HG03039 (cell line): ENCODE results near the gene SLC8B1.

ENCODE experiments used
- ATAC-seq: cut with Tn5 transposase; IDR thresholded peaks from one replicate; pipeline ENCODE4 v1.9.1; 2021; ENCODE audit warnings: mild to moderate bottlenecking, moderate library complexity; ENCODE audit not compliant: unreplicated experiment

The SLC8B1 gene

DNA sequence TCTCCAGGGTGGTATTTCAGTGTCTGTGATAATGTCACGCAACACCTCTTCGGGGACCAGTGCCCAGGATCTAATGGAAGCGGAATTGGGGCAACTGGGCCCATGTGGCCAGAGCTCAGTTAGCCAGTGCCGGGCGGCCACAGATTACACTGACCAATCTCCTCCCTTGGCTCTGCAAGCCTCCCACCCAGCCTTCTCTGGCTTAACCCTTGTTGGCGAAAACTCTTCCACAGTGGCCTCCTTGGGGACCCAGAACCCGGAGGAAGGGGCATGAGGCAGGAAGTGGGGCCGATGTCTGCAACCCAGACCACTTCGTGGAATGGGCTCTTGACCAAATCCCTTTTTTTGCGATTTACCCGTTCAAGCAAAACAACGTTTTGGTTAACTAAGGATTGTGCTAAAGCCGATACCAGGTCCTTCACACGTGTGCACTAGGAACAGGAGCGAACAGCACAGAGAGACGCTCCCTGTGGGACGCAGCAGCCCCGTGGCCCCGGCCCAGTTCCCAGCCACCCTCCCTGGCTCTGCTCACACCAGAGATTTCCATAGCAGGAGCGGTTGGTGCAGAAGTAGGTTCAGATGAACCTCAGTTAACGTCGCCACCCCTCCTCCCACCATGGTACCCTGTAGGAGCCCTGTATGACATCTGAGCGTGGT is 38.2 kb downstream of the SLC8B1 start:
- no peak for ATAC-seq

DNA sequence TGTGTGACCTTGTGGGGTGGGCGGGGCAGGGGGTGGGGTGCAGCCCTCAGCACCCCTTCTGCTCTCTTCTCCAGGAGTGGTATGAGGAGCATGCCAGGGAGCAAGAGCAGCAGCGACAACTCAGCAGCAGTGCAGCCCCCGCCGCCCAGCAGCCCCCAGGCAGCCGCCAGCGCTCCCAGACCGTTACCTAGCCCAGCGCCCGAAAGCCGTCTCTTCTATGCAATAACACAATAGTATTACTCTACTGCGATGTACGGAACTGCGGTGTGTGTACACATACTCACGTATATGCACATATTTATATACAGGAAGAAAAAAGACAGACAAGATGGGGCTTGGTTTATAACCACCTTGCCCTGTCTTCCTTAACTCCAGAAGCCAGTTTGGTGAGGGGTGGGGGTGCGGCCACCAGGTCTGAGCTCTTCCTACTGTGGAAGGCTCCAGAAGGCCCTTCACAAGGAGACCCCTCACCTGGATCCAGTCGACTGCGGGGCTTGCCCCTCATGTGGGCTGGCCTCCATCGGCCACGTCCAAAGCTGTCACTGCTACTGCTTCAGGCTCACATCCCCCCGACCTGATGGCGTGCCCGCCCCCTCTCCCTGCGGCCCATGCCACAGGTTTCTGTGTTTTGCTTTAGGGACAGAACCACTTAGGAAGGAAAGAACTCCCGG is 38.9 kb downstream of the SLC8B1 start:
- ATAC-seq, result no peak

- ATAC-seq, result no peak
These were observed 41.8 kb downstream of the SLC8B1 start for GRCh38 chr12:113293100-113293499.

- no peak for ATAC-seq
These were observed 42.4 kb downstream of the SLC8B1 start for GRCh38 chr12:113292547-113292946.

- ATAC-seq, result no peak
These were observed 42.8 kb downstream of the SLC8B1 start for GRCh38 chr12:113292091-113292490.

DNA sequence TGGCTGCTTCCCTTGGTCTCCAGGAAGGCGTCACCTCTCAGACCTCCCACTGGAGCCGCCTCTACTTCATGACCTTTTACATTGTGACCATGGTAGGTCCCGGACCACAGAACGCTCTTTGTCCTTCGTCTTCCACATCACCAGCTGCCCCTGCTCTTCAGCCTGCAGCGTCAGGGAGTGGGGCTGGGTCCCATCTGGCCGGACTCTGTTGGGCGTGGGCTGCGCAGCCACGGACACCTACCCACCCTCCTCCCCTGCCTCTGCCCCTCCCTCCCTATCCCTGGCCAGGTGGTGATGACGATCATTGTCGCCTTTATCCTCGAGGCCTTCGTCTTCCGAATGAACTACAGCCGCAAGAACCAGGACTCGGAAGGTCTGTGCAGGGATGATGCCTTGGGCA is 43.3 kb downstream of the SLC8B1 start:
- no peak for ATAC-seq

DNA sequence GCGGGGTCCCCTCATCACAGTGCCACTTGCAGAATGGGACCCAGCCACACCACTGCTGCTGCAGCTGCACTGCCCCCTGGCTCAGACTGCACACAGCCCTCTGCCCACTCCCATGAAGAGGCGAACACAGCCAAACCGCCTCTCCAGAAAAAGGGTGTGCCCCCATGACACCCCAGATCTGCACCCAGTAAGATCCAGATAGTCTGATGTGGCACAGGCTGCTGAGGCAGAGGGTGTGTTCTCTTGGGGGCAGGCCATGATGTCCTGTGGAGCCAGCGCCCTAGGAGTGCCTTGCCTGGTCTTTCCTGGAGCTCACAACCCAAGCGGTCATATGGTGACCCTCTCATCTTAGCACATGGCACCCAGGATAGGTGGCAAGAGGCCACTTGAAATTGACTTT is 44.4 kb downstream of the SLC8B1 start:
- ATAC-seq, result no peak

DNA sequence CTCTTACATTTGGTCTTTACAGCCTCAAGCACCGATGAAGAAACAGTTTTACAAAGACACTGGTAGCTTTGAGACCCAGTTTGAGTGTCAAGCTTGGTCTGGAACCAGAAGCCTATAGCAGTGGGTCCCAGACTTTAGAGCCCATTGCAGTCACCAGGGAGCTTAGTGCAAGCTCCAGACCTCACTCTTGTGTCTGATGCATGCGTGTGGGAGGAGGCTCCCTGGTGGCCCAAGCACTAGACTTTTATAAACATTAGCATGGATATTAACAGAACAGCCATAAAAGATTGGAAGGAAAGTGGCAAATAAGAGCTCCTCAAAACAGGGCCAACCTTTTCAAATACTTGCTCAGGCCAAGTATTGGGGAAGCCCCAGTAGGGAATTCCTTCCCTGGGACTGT is 45.5 kb downstream of the SLC8B1 start:
- no peak for ATAC-seq

- ATAC-seq, result no peak
These were observed 47.0 kb downstream of the SLC8B1 start for GRCh38 chr12:113287899-113288282.

GRCh38 chr12:113287146-113287898 is 47.6 kb downstream of the SLC8B1 start:
- ATAC-seq, result no peak

DNA sequence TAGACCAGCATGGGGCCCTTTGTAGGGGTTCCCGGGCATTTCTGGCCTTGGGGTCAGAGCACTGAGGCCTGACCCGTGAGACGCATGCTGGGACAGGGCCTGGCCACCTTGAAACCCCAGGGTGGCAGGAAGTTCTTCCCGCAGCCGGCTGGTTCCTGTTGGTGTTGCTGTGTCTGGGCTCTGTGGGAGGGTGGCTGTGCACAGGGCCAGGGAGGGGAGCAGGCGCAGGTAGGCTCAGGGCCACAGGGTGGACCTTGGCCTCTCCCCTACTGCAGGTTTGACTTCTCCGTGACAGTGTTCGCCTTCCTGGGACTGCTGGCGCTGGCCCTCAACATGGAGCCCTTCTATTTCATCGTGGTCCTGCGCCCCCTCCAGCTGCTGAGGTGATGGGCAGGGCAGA is 48.2 kb downstream of the SLC8B1 start:
- no peak for ATAC-seq

DNA sequence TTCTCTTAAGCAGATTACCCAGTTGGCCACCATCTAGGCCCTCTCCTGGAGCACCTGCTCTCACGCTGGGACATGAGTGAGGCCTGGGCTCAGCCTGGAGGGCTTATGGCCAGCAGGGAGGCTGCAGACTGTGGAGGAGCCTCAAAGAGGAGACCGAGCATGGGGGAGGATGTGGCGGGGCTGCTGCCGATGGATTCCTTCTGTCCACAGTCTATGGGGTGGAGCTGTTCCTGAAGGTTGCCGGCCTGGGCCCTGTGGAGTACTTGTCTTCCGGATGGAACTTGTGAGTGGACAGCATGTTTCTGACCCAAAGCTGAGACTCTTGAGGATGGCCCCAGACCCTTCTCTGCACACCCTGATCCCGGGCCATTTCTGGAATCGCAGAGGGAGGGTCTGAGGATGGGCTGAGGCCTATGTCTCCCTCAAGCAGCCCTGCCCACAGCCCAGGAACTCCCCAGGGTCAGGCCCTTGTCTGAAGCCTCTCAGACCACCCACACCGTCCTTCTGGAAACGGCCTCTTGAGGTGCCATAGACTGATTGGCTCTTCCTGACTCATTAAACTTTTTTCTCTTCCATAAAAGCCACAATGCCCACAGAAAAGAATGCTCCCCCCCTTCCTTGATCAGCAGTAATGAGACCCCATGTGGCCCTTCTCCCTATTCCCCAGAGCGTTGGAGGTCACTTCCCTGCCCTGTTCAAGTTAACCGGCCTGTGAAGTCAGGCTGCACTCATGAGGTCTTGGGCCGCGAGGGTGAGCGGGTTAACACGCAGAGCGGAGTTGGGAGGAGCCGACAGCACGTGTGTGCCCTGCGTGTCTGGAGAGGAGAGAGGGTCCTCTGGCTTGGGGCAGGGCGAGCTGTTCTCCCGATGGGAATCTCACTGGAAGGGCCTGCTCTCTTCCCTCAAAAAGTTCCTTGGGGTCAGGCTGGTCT is 49.0 kb downstream of the SLC8B1 start:
- ATAC-seq, result no peak

DNA sequence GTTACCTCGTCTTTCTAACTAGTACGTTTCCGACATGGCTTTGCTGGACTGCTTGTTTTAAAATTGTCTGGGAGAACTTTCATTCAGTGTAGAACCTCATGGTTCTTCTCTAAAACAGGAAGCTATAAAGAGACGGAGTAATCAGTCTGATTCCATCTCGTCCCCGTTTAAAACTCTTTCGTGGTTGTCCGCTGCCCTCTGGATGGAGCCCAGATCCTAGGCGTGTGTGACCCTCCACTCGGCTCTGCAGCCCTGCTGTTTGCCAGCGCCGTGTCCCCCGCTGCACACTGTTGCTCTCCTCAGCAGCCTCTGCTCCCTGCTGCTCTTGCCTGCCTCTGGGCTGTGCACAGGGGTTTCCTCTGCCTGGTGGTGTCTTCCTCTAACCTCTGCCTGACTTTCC is 50.2 kb downstream of the SLC8B1 start:
- no peak for ATAC-seq

- ATAC-seq, result no peak
These were observed 56.3 kb downstream of the SLC8B1 start for GRCh38 chr12:113278633-113279032.

- no peak for ATAC-seq
These were observed 56.8 kb downstream of the SLC8B1 start for GRCh38 chr12:113278141-113278540.

GRCh38 chr12:113277511-113277910 is 57.4 kb downstream of the SLC8B1 start:
- no peak for ATAC-seq

DNA sequence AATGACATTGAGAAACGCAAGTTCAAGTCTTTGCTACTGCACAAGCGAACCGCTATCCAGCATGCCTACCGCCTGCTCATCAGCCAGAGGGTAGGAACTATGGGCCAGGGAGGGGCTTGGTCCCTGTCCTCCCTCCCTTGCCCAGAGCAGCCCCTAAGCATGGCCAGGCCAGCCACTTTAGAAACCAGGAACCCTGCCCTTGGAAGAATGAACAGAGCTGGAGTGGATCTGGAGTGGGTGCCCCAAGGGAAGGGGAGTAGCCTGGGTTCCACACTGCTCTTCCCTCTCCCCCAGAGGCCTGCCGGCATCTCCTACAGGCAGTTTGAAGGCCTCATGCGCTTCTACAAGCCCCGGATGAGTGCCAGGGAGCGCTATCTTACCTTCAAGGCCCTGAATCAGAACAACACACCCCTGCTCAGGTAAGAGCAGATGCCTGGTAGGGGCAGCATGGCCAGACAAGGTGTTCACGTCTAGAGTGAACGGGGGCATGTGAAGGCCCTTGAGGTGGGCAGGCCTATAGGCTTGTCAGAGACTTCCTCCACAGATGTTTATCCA is 57.9 kb downstream of the SLC8B1 start:
- no peak for ATAC-seq

GRCh38 chr12:113276306-113276705 is 58.6 kb downstream of the SLC8B1 start:
- ATAC-seq, result no peak

DNA sequence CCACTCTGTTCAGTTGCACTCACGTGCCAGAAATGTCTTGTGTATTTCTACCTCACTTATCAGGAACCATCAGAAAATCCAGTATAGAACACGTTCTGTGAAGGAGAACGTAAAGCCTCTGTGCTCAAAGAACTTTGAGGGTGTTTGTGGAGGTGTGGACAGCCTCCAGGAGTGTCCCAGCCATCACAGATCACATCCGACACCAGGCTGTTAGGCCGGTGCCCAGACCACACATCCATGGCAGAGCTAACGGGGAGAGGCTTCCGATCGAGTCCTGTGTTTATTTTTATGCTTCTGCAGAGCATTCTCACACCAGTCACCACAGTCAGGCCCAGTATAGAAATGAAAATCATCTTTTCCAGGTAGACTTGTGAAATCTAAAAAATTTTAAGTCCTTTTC is 60.1 kb downstream of the SLC8B1 start:
- ATAC-seq, result no peak

DNA sequence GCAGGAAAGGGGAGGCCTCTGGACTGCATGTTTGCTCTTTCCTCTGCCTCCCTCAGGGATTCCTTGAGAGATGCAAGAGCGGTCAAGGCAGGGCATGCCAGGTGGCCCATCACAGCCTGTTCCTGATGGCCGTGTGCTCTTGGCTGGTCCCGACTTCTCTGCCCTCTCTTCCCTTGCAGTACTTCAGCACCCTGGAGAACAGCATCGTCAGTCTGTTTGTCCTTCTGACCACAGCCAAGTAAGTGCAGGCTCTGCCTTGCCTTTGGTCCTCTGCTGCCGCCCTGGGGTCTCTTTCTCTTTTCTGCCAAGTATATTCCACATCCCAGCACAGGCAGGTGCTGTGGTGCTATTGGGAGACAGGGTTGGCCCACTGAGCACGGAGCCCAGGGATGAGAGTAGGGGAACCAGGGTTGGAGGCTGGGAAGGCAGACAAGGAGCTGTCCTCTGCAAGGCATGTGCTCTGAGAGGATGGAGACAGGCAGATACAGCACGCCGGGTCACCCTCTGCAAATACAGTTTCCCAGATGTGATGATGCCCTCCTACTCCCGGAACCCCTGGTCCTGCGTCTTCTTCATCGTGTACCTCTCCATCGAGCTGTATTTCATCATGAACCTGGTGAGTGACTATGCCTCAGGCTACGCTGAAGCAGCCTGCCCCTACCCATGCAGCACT is 61.7 kb downstream of the SLC8B1 start:
- no peak for ATAC-seq
